Measurements from ENCODE around the gene CD81. TPM values are rescaled to one million over a fixed set of nuclear protein-coding genes. Genes with fewer than 3 reads are reported as not detected.

Gene CD81
- total RNA-seq, 1 donor from 2014 or later = 183 TPM

- H3K4me3 ChIP-seq (ENCODE audit: low read depth, low read length) = no peak overlapping the region
- no peak for DNase-seq (ENCODE audit: low read depth)
- TF ChIP-seq CTCF (conservative IDR thresholded peaks at IDR 0.05; ENCODE audit: low read depth, low read length) = no peak
These were observed 11.6 kb downstream of the CD81 start for GRCh38 chr11:2388431-2389376.

- DNase-seq (ENCODE audit: low read depth) = no peak
- no peak overlapping the region for H3K4me3 ChIP-seq (ENCODE audit: low read depth, low read length)
- TF ChIP-seq CTCF (conservative IDR thresholded peaks at IDR 0.05; ENCODE audit: low read depth, low read length) = peak; percentile 11
These were observed 12.4 kb downstream of the CD81 start for GRCh38 chr11:2389377-2390026.

DNA sequence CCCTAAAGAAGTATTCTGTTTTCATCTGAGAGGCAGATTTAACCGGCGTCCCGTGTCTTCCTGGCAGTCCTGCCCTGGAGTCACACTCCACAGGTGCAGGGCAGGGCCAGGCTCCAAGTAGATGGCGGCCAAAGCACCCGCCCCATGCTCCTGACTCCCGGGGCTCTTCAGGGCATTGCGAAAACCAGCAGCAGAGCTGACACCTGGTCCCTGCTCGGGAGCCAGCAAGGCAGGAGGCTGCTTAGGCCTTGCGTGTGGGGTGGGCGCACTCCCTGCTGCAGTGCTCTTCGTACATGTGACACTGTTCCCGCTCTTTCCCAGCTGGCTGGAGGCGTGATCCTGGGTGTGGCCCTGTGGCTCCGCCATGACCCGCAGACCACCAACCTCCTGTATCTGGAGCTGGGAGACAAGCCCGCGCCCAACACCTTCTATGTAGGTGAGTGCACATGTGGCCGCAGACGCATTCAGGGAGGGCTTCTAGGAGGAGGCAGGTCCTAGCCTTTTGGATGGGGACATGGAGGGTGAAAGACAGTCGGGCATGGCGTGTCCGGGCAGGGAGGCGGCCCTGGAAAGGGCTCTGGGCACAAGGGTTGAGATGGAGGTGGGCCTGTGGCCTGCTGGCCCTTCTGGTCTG lies 13.1 kb downstream of the CD81 start:
- H3K4me3 ChIP-seq (ENCODE audit: low read depth, low read length) = no peak overlapping the region
- no peak for TF ChIP-seq CTCF (conservative IDR thresholded peaks at IDR 0.05; ENCODE audit: low read depth, low read length)
- DNase-seq (ENCODE audit: low read depth) = no peak

DNA sequence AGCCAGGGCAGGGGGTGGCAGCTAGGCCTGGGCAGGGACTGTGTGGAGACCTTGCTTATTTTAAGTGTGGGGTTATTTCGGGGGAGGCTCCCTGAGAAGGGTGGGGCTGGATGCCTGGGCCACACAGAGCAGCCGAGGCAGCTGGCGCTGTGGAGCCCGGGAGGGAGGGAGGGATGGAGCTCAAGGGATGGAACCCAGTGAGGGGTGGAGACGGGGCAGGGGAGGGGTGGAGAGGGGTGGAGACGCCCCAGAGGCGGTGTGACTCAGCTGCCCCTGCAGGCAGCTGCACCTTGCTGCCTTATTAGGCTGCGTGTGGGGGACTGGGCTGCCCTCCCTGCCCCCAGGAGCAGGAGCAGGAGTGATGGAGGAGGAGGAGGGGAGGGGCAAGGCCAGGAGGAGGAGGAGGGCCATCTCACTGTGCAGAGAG lies 13.6 kb downstream of the CD81 start:
- DNase-seq (ENCODE audit: low read depth) = no peak
- TF ChIP-seq CTCF (conservative IDR thresholded peaks at IDR 0.05; ENCODE audit: low read depth, low read length) = no peak
- no peak overlapping the region for H3K4me3 ChIP-seq (ENCODE audit: low read depth, low read length)

DNA sequence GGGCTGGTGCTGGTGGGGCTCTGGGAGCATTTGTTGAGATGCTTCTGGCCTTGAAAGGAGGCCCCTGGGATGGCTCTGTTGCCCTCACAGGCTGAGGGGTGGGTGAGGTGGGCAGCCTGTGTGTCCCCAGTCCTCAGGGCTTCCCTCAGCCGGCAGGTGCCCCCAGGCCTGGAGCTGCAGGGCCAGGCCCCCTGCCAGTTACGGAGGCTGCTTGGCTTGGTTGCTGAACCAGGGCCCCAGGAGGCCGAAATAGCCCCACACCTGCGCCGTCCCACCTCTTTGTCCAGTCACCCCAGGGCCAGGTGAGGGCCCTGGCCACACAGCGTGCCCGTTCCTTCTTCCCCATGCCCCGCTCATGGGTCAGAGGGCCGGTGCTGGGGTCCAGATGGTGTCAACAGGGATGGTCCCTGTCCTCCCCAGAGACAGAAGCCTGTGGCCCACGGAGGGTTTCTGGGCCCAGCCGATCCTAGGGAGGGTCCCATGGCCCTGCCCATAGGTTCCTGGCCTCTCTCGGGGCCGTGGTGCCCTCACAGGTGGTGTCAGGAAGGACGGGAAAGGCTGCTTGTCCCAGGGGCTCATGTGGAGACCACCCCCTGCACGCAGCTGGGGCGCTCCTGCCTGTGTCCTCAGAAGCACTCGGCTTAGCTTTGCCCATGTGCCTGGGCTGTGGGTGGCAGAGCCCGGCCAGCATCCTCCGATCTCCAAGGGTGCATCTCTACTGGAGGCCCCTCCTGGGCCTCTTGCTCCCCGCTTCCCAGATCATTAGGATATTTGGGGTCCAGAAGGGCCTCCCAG lies 14.3 kb downstream of the CD81 start:
- no peak overlapping the region for H3K4me3 ChIP-seq (ENCODE audit: low read depth, low read length)
- DNase-seq (ENCODE audit: low read depth) = no peak
- no peak for TF ChIP-seq CTCF (conservative IDR thresholded peaks at IDR 0.05; ENCODE audit: low read depth, low read length)

- DNase-seq (ENCODE audit: low read depth) = no peak
- no peak overlapping the region for H3K4me3 ChIP-seq (ENCODE audit: low read depth, low read length)
- TF ChIP-seq CTCF (conservative IDR thresholded peaks at IDR 0.05; ENCODE audit: low read depth, low read length) = no peak
These were observed 15.3 kb downstream of the CD81 start for GRCh38 chr11:2392241-2392959.

Data from epithelial cell of proximal tubule (primary cell).